Measurements from ENCODE around the gene GNPTG. TPM values are rescaled to one million over a fixed set of nuclear protein-coding genes. Genes with fewer than 3 reads are reported as not detected.

Gene GNPTG
- total and polyA plus RNA-seq, 2 of the 13 experiments (the other 11 are each of a cell fraction or from before 2014, with no cell fraction given) = 22.7 to 71.1 TPM

- no TSS peak for BruUV-seq (replicated peaks)
- Histone ChIP-seq H3K4me2 (ENCODE audit: low read depth, low read length) (no peak overlapping the region), H3K4me1 (ENCODE audit: insufficient read depth, low read length) (peaks cover 27% of the 10 kb centered on the region), H3K36me3 (replicated peaks in 1 of 2; ENCODE audit: control insufficient read depth in 1 of 2, insufficient read depth in 2 of 2, low read length in 2 of 2) (peaks cover 6 to 14% of the 10 kb centered on the region in 2 experiments; a peak in 4 of 5 replicates), H3K27me3 (ENCODE audit: control insufficient read depth in 1 of 2, insufficient read depth in 2 of 2, low read length in 2 of 2) (no peaks in the 10 kb centered on the region; a peak in 1 of 5 replicates), H2AFZ (ENCODE audit: low read length) (no peak overlapping the region), H3K9ac (ENCODE audit: insufficient read depth, low read depth, low read length) (no peak overlapping the region), H4K20me1 (ENCODE audit: insufficient read depth, low read length) (no peaks in the 10 kb centered on the region), H3K27ac (ENCODE audit: extremely low read length, insufficient read depth, low read length) (no peak overlapping the region), H3K4me3 (replicated peaks in 1 of 3; ENCODE audit: insufficient read depth in 1 of 3, low read depth in 2 of 3, low read length in 3 of 3) (no peak overlapping the region), H3K9me3 (ENCODE audit: low read length) (no peaks in the 10 kb centered on the region), H3K79me2 (ENCODE audit: insufficient read depth, low read length) (peaks cover 24% of the 10 kb centered on the region)
- ChIA-PET CTCF (ENCODE audit: low intra/inter-chr PET ratio, low total read pairs) (no interaction called here), POLR2A (no interaction called here)
- TF ChIP-seq NONO (IDR thresholded peaks at IDR 0.05) = no peak
- no peak for TF ChIP-seq NONO (CRISPR knock-in tag; conservative IDR thresholded peaks at IDR 0.05)
- TF ChIP-seq AGO2 (optimal IDR thresholded peaks at IDR 0.05; ENCODE audit: low read depth, low read length) = peak; percentile 33
- peak; percentile 56 for TF ChIP-seq RBFOX2 (IDR thresholded peaks at IDR 0.05; ENCODE audit: low read depth, low read length)
- TF ChIP-seq ATM (IDR thresholded peaks at IDR 0.05; ENCODE audit: borderline replicate concordance) = no peak
- TF ChIP-seq POGZ (CRISPR knock-in tag; IDR thresholded peaks at IDR 0.05) = no peak
- TF ChIP-seq SP4 (CRISPR knock-in tag; IDR thresholded peaks at IDR 0.05) = no peak
- no peak for TF ChIP-seq ZNF572 (CRISPR knock-in tag; IDR thresholded peaks at IDR 0.05)
- no peak for TF ChIP-seq ZNF724P (CRISPR knock-in tag; IDR thresholded peaks at IDR 0.05; ENCODE audit: borderline replicate concordance)
- no peak for TF ChIP-seq HIVEP1 (CRISPR knock-in tag; IDR thresholded peaks at IDR 0.05)
- no peak for TF ChIP-seq SP5 (CRISPR knock-in tag; IDR thresholded peaks at IDR 0.05; ENCODE audit: borderline replicate concordance, low read depth)
- in situ Hi-C loops (cut with HindIII; ENCODE audit: extremely low pct_ligation_motif_present, low pct_unique_long_range_greater_than_20kb) (no loop called here), intact Hi-C loops (cut with micrococcal nuclease; ENCODE audit: unreplicated experiment) (no loop called here)
- DNase-seq (ENCODE audit: low spot score) (no peak), ATAC-seq (no peak), FAIRE-seq (no peak)
- WGBS (ENCODE audit: low lambda C conversion rate) = 92% methylated on average over 4 of the region's 29 CpGs
These were observed 3.8 kb upstream of the GNPTG start for GRCh38 chr16:1347962-1348361.

- in situ Hi-C loops (cut with HindIII; ENCODE audit: extremely low pct_ligation_motif_present, low pct_unique_long_range_greater_than_20kb) = no loop called here
- DNase-seq (ENCODE audit: low spot score) (no peak), ATAC-seq (no peak), FAIRE-seq (no peak)
- ChIA-PET CTCF (ENCODE audit: low intra/inter-chr PET ratio, low total read pairs) (no interaction called here), POLR2A (no interaction called here)
- Histone ChIP-seq H3K36me3 (replicated peaks in 1 of 2; ENCODE audit: control insufficient read depth in 1 of 2, insufficient read depth in 2 of 2, low read length in 2 of 2) (peaks cover 6 to 14% of the 10 kb centered on the region in 2 experiments; a peak in 4 of 5 replicates), H3K27ac (ENCODE audit: extremely low read length, insufficient read depth, low read length) (no peak overlapping the region), H3K9ac (ENCODE audit: insufficient read depth, low read depth, low read length) (no peak overlapping the region), H3K4me3 (replicated peaks in 1 of 3; ENCODE audit: insufficient read depth in 1 of 3, low read depth in 2 of 3, low read length in 3 of 3) (no peak overlapping the region), H3K27me3 (ENCODE audit: control insufficient read depth in 1 of 2, insufficient read depth in 2 of 2, low read length in 2 of 2) (no peaks in the 10 kb centered on the region; a peak in 1 of 5 replicates), H3K79me2 (ENCODE audit: insufficient read depth, low read length) (peaks cover 29% of the 10 kb centered on the region), H3K4me2 (ENCODE audit: low read depth, low read length) (no peak overlapping the region), H4K20me1 (ENCODE audit: insufficient read depth, low read length) (no peaks in the 10 kb centered on the region), H2AFZ (ENCODE audit: low read length) (no peak overlapping the region), H3K9me3 (ENCODE audit: low read length) (no peaks in the 10 kb centered on the region), H3K4me1 (ENCODE audit: insufficient read depth, low read length) (peaks cover 32% of the 10 kb centered on the region)
- TF ChIP-seq RBFOX2 (IDR thresholded peaks at IDR 0.05; ENCODE audit: low read depth, low read length) = peak; percentile 45; the same call in 1 of the 2 replicates
- TF ChIP-seq AGO2 (optimal IDR thresholded peaks at IDR 0.05; ENCODE audit: low read depth, low read length) = peak; percentile 16
- TF ChIP-seq MLX (CRISPR knock-in tag; IDR thresholded peaks at IDR 0.05) = no peak
- intact Hi-C loops (cut with micrococcal nuclease; ENCODE audit: unreplicated experiment) = no loop called here
- no TSS peak for BruUV-seq (replicated peaks)
- 100% methylated on average over 5 of the region's 15 CpGs for WGBS (ENCODE audit: low lambda C conversion rate)
These were observed 3.3 kb upstream of the GNPTG start for GRCh38 chr16:1348441-1348840.
